GM18499 (cell line): ENCODE results near the gene MALRD1.

Source experiments
- ATAC-seq: cut with Tn5 transposase; IDR thresholded peaks from one replicate; pipeline ENCODE4 v1.9.1; 2021; ENCODE audit warnings: moderate number of reproducible peaks; ENCODE audit not compliant: insufficient read depth, unreplicated experiment

The MALRD1 gene

GRCh38 chr10:19329475-19329874 lies 280.9 kb downstream of the MALRD1 start:
- ATAC-seq: no peak

- ATAC-seq: no peak
These were observed 283.7 kb downstream of the MALRD1 start for GRCh38 chr10:19332304-19332703.

GRCh38 chr10:19333631-19334030 lies 285.0 kb downstream of the MALRD1 start:
- ATAC-seq: no peak

- ATAC-seq: no peak
These were observed 299.0 kb downstream of the MALRD1 start for GRCh38 chr10:19347621-19348020.

- ATAC-seq: no peak
These were observed 318.6 kb downstream of the MALRD1 start for GRCh38 chr10:19367176-19367575.

GRCh38 chr10:19373988-19374387 lies 325.4 kb downstream of the MALRD1 start:
- ATAC-seq: no peak

- ATAC-seq: no peak
These were observed 337.3 kb downstream of the MALRD1 start for GRCh38 chr10:19385846-19386450.

GRCh38 chr10:19408924-19409323 lies 360.3 kb downstream of the MALRD1 start:
- no peak for ATAC-seq

- no peak for ATAC-seq
These were observed 362.5 kb downstream of the MALRD1 start for GRCh38 chr10:19411119-19411518.

GRCh38 chr10:19412531-19412930 lies 363.9 kb downstream of the MALRD1 start:
- ATAC-seq: no peak

- no peak for ATAC-seq
These were observed 367.6 kb downstream of the MALRD1 start for GRCh38 chr10:19416164-19416563.

GRCh38 chr10:19417740-19418139 lies 369.1 kb downstream of the MALRD1 start:
- ATAC-seq: no peak

- ATAC-seq: no peak
These were observed 373.1 kb downstream of the MALRD1 start for GRCh38 chr10:19421674-19422073.

GRCh38 chr10:19426034-19426433 lies 377.4 kb downstream of the MALRD1 start:
- no peak for ATAC-seq

- no peak for ATAC-seq
These were observed 383.2 kb downstream of the MALRD1 start for GRCh38 chr10:19431622-19432351.

- ATAC-seq: no peak
These were observed 401.3 kb downstream of the MALRD1 start for GRCh38 chr10:19449860-19450259.

- ATAC-seq: no peak
These were observed 402.8 kb downstream of the MALRD1 start for GRCh38 chr10:19451356-19451755.

GRCh38 chr10:19451937-19452336 lies 403.3 kb downstream of the MALRD1 start:
- no peak for ATAC-seq

- no peak for ATAC-seq
These were observed 405.4 kb downstream of the MALRD1 start for GRCh38 chr10:19453967-19454366.

GRCh38 chr10:19461588-19461987 lies 413.0 kb downstream of the MALRD1 start:
- no peak for ATAC-seq

GRCh38 chr10:19466709-19467108 lies 418.1 kb downstream of the MALRD1 start:
- ATAC-seq: no peak

GRCh38 chr10:19468413-19468812 lies 419.8 kb downstream of the MALRD1 start:
- ATAC-seq: no peak
